IMR-90 (cell line): Measurements from ENCODE around the gene SPATA21. TPM values are rescaled to one million over a fixed set of nuclear protein-coding genes. Genes with fewer than 3 reads are reported as not detected.

Source experiments
- ATAC-seq: fragments of 200-7000 bp; cut with Tn5 transposase; 2 replicates; pipeline ENCODE4 v1.9.1; 2020; ENCODE audit warnings: low read depth, mild to moderate bottlenecking, moderate library complexity
- BruUV-seq: library from RNA; stranded (reverse); fragments of 400-500 nt; replicated peaks from 2 replicates; lab custom pipeline; 2021; lab: Mats Ljungman, UMichigan
- CTCF ChIA-PET: fragments of 300-600 bp; formaldehyde crosslinking; extraction: SDS; loops from one replicate; lab custom pipeline; 2021; ENCODE audit warnings: antibody characterized with exemption; lab: Yijun Ruan, JAX
- POLR2A ChIA-PET: fragments of 300-600 bp; sonication (Branson Sonifier 250); formaldehyde crosslinking; loops from one replicate; lab custom pipeline; 2022; ENCODE audit warnings: antibody characterized with exemption; ENCODE audit not compliant: unreplicated experiment; lab: Charles Lee
- DNase-seq: peaks from one replicate; pipeline ENCODE4 v3.0.0; 2013
- H2AFZ ChIP-seq: replicated peaks from 2 replicates; pipeline ENCODE3; 2013; ENCODE audit warnings: low read length, mild to moderate bottlenecking; ENCODE audit not compliant: poor library complexity
- H2AK5ac ChIP-seq: 2 replicates; pipeline ENCODE4 v1.6.1; 2013; ENCODE audit warnings: low read depth, low read length, inconsistent platforms
- H2AK9ac ChIP-seq: replicated peaks from 2 replicates; pipeline ENCODE3; 2013; ENCODE audit warnings: mild to moderate bottlenecking, low read depth, low read length, moderate library complexity; ENCODE audit not compliant: poor library complexity
- H2BK120ac ChIP-seq: 2 replicates; pipeline ENCODE4 v1.6.1; 2013; ENCODE audit warnings: low read depth, low read length, inconsistent platforms
- H2BK15ac ChIP-seq: 3 replicates; pipeline ENCODE4 v1.6.1; 2013; ENCODE audit warnings: low read depth, low read length, inconsistent platforms
- H2BK20ac ChIP-seq: 2 replicates; pipeline ENCODE4 v1.6.1; 2013; ENCODE audit warnings: low read depth, mild to moderate bottlenecking, inconsistent platforms, low read length, moderate library complexity
- H2BK5ac ChIP-seq: 2 replicates; pipeline ENCODE4 v1.6.1; 2013; ENCODE audit warnings: mild to moderate bottlenecking, low read depth, low read length, inconsistent platforms; ENCODE audit not compliant: poor library complexity, severe bottlenecking
- H3K14ac ChIP-seq: replicated peaks from 2 replicates; pipeline ENCODE4 v1.6.1; 2013; ENCODE audit warnings: low read depth, low read length, inconsistent platforms
- H3K18ac ChIP-seq: 2 replicates; pipeline ENCODE4 v1.6.1; 2013; ENCODE audit warnings: low read depth, low read length, control low read depth
- H3K23ac ChIP-seq: 2 replicates; pipeline ENCODE4 v1.6.1; 2013; ENCODE audit warnings: low read depth, low read length, inconsistent platforms
- H3K27ac ChIP-seq: 2 replicates; pipeline ENCODE4 v1.5.1; 2013; ENCODE audit warnings: mild to moderate bottlenecking, control low read depth, low read length; ENCODE audit not compliant: insufficient read depth
- H3K27me3 ChIP-seq: 2 replicates; pipeline ENCODE4 v1.6.1; 2013; ENCODE audit warnings: low read length; ENCODE audit not compliant: control insufficient read depth, insufficient read depth
- H3K36me3 ChIP-seq: 2 replicates; pipeline ENCODE4 v1.6.1; 2013; ENCODE audit warnings: low read length, mixed read lengths; ENCODE audit not compliant: control insufficient read depth, insufficient read depth
- H3K4ac ChIP-seq: 2 replicates; pipeline ENCODE4 v1.6.1; 2013; ENCODE audit warnings: low read depth, low read length, inconsistent platforms
- H3K4me1 ChIP-seq: 2 replicates; pipeline ENCODE4 v1.6.1; 2013; ENCODE audit warnings: low read length, mixed read lengths; ENCODE audit not compliant: control insufficient read depth, insufficient read depth
- H3K4me2 ChIP-seq: 2 replicates; pipeline ENCODE4 v1.6.1; 2013; ENCODE audit warnings: low read depth, mild to moderate bottlenecking, control low read depth, low read length, moderate library complexity
- H3K4me3 ChIP-seq: 2 replicates; pipeline ENCODE4 v1.5.1; 2013; ENCODE audit warnings: low read depth, mild to moderate bottlenecking, control low read depth, low read length, moderate library complexity; ENCODE audit not compliant: insufficient read depth
- H3K56ac ChIP-seq: 2 replicates; pipeline ENCODE4 v1.6.1; 2013; ENCODE audit warnings: low read length, inconsistent platforms; ENCODE audit not compliant: insufficient read depth; ENCODE audit errors: extremely low read depth
- H3K79me1 ChIP-seq, 2 experiments: 2 replicates each; pipeline ENCODE4 v1.6.1; 2013; ENCODE audit warnings: low read length in 2 of 2, inconsistent platforms in 1 of 2, low read depth in 1 of 2
- H3K9ac ChIP-seq: 2 replicates; pipeline ENCODE4 v1.6.1; 2013; ENCODE audit warnings: low read depth, low read length, control low read depth
- H3K9me1 ChIP-seq: 2 replicates; pipeline ENCODE4 v1.6.1; 2013; ENCODE audit warnings: low read length, inconsistent platforms; ENCODE audit not compliant: insufficient read depth
- H3K9me3 ChIP-seq: 2 replicates; pipeline ENCODE4 v1.6.1; 2013; ENCODE audit warnings: low read length; ENCODE audit not compliant: control insufficient read depth, insufficient read depth
- H4K20me1 ChIP-seq: 2 replicates; pipeline ENCODE4 v1.6.1; 2013; ENCODE audit warnings: low read length, inconsistent platforms; ENCODE audit not compliant: insufficient read depth
- H4K5ac ChIP-seq: 2 replicates; pipeline ENCODE4 v1.6.1; 2013; ENCODE audit warnings: mild to moderate bottlenecking, low read depth, low read length, control low read depth
- H4K8ac ChIP-seq, 2 experiments: 2 replicates each; pipeline ENCODE4 v1.6.1; 2013; ENCODE audit warnings: low read depth in 2 of 2, low read length in 2 of 2, control low read depth in 1 of 2, inconsistent platforms in 1 of 2
- H4K91ac ChIP-seq: 2 replicates; pipeline ENCODE4 v1.6.1; 2013; ENCODE audit warnings: low read depth, low read length, inconsistent platforms; ENCODE audit not compliant: insufficient read depth
- CHD1 ChIP-seq: IDR thresholded peaks from 2 replicates; pipeline ENCODE4 v1.6.1; 2012; ENCODE audit warnings: low read depth, low read length, improper control_type of control experiment
- MAZ ChIP-seq: IDR thresholded peaks from 2 replicates; pipeline ENCODE4 v1.6.1; 2012; ENCODE audit warnings: low read depth, mild to moderate bottlenecking, low read length, improper control_type of control experiment, moderate library complexity, borderline replicate concordance
- WGBS, 2 experiments: methylation state at CpG; one replicate each; pipeline versions ENCODE4 v1.1.5 to v1.1.7; 2013; ENCODE audit warnings: missing lambda C conversion rate in 2 of 2; ENCODE audit not compliant: insufficient read length in 1 of 2; ENCODE audit errors: extremely low coverage in 2 of 2; 5-methylcytosine and 5-hydroxymethylcytosine counted together
- dilution Hi-C: fragments of 300-500 bp; cut with HindIII; formaldehyde crosslinking; loops from one replicate; pipeline ENCODE4 v1.14.3; 2018; ENCODE audit warnings: low sequenced_read_pairs; ENCODE audit not compliant: unreplicated experiment
- in situ Hi-C: fragments of 300-500 bp; cut with MboI; formaldehyde crosslinking; loops from 3 replicates; pipeline ENCODE4 v1.14.3; 2019; ENCODE audit warnings: low sequenced_read_pairs, inconsistent platforms, mixed read lengths
- intact Hi-C: fragments of 100-400 bp; cut with micrococcal nuclease; formaldehyde crosslinking; loops from 2 replicates; pipeline ENCODE4 v1.10.0; 2022
- polyA plus RNA-seq, 3 experiments: library from polyadenylated mRNA; depleted of rRNA; stranded (reverse); fragments of >200 nt; gene quantifications; 2 replicates each; pipeline ENCODE4 v1.2.3, GENCODE V29; 2012; ENCODE audit warnings: low replicate concordance in 1 of 3
- total RNA-seq: library from RNA; depleted of rRNA; stranded (reverse); fragments of >200 nt; gene quantifications from 2 replicates; pipeline ENCODE4 v1.2.3, GENCODE V29; 2012

SPATA21 gene
- total and polyA plus RNA-seq, 2 of the 4 experiments (the other 2 are of a cell fraction), result not detected

DNA sequence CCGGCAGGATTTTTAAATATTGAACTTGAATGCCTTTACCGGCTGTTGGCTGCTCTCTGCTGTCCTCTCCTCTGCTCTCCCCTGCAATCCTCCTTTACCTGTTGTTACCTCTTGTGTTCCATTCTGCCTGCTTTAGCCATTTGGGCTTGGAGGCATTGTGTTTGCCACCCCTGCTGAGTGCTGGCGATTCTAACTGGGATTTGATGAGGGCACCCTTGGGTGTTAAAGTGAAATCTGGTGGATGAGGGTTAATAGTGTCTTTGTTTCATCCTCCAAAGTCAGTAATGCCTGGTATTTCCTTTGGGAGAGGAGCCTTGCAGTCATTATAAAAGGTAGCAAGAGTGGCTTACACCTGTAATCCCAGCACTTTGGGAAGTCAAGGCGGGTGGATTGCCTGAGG is 60.3 kb downstream of the SPATA21 start:
- no peak overlapping the region for H3K4me3 ChIP-seq
- in situ Hi-C loops (no loop called here), intact Hi-C loops (no loop called here), dilution Hi-C loops (no loop called here)
- peak overlapping the region; percentile 65 for H4K91ac ChIP-seq
- ATAC-seq (no peak), DNase-seq (no peak)
- peak overlapping the region; percentile 89 for H2AK5ac ChIP-seq
- ChIA-PET CTCF (interaction anchor here (0.6 kb wide), 1 partner anchor 294 kb away, joined by 3 read pairs; no protein-coding TSS in a partner anchor), POLR2A (no interaction called here)
- H4K20me1 ChIP-seq, result peaks cover 56% of the 10 kb centered on the region
- H2BK5ac ChIP-seq, result peak overlapping the region; percentile 75
- peak overlapping the region; percentile 22 for H4K5ac ChIP-seq
- H2AFZ ChIP-seq, result no peak overlapping the region
- H3K27me3 ChIP-seq, result no peaks in the 10 kb centered on the region
- no peak for TF ChIP-seq MAZ
- TF ChIP-seq CHD1, result no peak
- WGBS, 2 experiments, result no CpG with 5 or more reads among the region's 4 CpGs
- H2BK20ac ChIP-seq, result peak overlapping the region; percentile 77
- H4K8ac ChIP-seq, result peak overlapping the region in 1 of 2 experiments; percentile 74; a peak in 2 of 4 replicates
- H3K9ac ChIP-seq, result no peak overlapping the region
- H3K79me1 ChIP-seq, result peaks cover 6 to 63% of the 10 kb centered on the region in 2 experiments
- H3K36me3 ChIP-seq, result no peaks in the 10 kb centered on the region
- peak overlapping the region; percentile 91 for H3K27ac ChIP-seq
- no peak overlapping the region for H2AK9ac ChIP-seq
- H3K56ac ChIP-seq, result no peak overlapping the region
- peak overlapping the region; percentile 27; the same call in 2 of the 3 replicates for H2BK15ac ChIP-seq
- H3K9me1 ChIP-seq, result peaks cover 28% of the 10 kb centered on the region
- H3K4ac ChIP-seq, result peak overlapping the region; percentile 98
- H2BK120ac ChIP-seq, result peak overlapping the region; percentile 65
- H3K14ac ChIP-seq, result peak overlapping the region; percentile 74; the same call in 1 of the 2 replicates
- H3K4me2 ChIP-seq, result 0 out of 2 replicates have a peak overlapping the region, but pooled peaks have one; percentile 14
- peak overlapping the region; percentile 45; the same call in 1 of the 2 replicates for H3K18ac ChIP-seq
- BruUV-seq, result no TSS peak
- H3K23ac ChIP-seq, result peak overlapping the region; percentile 67
- no peaks in the 10 kb centered on the region for H3K9me3 ChIP-seq
- H3K4me1 ChIP-seq, result peaks cover 33% of the 10 kb centered on the region
